Spleen (tissue), 7 donors: ENCODE measurements around the gene P2RX1.

Experiments used
- CTCF ChIP-seq, 11 experiments: fragments of 200-600 bp in 7 of 11; fragments of 450-650 bp in 4 of 11; sonication (generic) in 4 of 11; IDR thresholded peaks in 8 of 11; conservative IDR thresholded peaks in 3 of 11; 1 replicate in 7 of 11; 2 replicates in 4 of 11; pipeline versions ENCODE4 v1.4.0 to v1.8.0; 2016 to 2021; ENCODE audit warnings: antibody characterized with exemption in 11 of 11, inconsistent platforms in 4 of 11, mild to moderate bottlenecking in 1 of 11
- POLR2A ChIP-seq, 3 donors: fragments of 450-650 bp; IDR thresholded peaks; one replicate each; pipeline ENCODE4 v1.5.1; 2017; ENCODE audit warnings: antibody characterized with exemption in 3 of 3, mild to moderate bottlenecking in 1 of 3
- POLR2AphosphoS5 ChIP-seq, 3 donors: sonication (generic); formaldehyde crosslinking; IDR thresholded peaks; one replicate each; pipeline ENCODE4 v1.5.1; 2017; ENCODE audit warnings: antibody characterized with exemption in 3 of 3
- donor health status: DM: no; HTN: no; CAD: no; lungs with moderate emphysema.
- donor health status: DM: no; HTN: no; CAD: no.
- donor health status: DM: no; HTN: no; CAD: no.

DNA sequence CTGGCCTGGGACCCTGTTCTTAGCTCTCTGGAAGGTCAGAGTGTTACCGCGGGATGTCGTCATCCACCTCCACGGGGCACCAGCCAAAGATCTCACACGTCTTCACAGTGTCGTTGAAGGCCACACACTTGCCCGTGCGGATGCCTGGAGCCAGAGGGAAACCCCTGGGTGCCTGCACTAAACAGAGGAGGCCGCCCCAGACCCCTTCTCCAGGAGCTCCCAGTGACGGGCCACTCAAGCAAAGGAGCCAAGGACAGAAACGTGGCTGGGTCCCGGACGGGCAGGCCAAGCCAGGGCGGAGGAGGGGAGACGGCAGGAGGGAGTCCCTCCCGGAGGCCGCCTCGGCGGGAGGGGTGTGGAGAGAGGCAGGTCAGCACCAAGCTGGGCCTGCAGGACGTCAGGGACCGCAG is 12.4 kb downstream of the P2RX1 start:
- TF ChIP-seq POLR2AphosphoS5 (IDR thresholded peaks at IDR 0.05) (no peak), POLR2A (IDR thresholded peaks at IDR 0.05) (no peak), CTCF (IDR thresholded peaks at IDR 0.05 in 8 of 11, conservative IDR thresholded peaks at IDR 0.05 in 3 of 11) (no peak)
